Neural progenitor cell (in vitro differentiated cells): ENCODE measurements around the gene PPP1R8. TPM values are rescaled to one million over a fixed set of nuclear protein-coding genes. Genes with fewer than 3 reads are reported as not detected.

Experiments used
- DNase-seq: peaks from one replicate; pipeline ENCODE4 v3.0.0-alpha.2; 2016; ENCODE audit warnings: low spot score
- H2AFZ ChIP-seq: fragments of 200-600 bp; sonication (generic); replicated peaks from 2 replicates; pipeline ENCODE4 v1.6.1; 2016; ENCODE audit warnings: antibody characterized with exemption
- H3F3A ChIP-seq: fragments of 200-600 bp; sonication (generic); 2 replicates; pipeline ENCODE4 v1.6.1; 2016; ENCODE audit warnings: antibody characterized with exemption, low read depth
- H3K27ac ChIP-seq: fragments of 200-600 bp; sonication (generic); 2 replicates; pipeline ENCODE4 v1.5.1; 2016; ENCODE audit warnings: mild to moderate bottlenecking
- H3K27me3 ChIP-seq: fragments of 200-600 bp; sonication (generic); 2 replicates; pipeline ENCODE4 v1.6.1; 2016; ENCODE audit warnings: mild to moderate bottlenecking, moderate library complexity
- H3K36me3 ChIP-seq: fragments of 200-600 bp; sonication (generic); 2 replicates; pipeline ENCODE4 v1.5.1; 2016
- H3K4me1 ChIP-seq: fragments of 200-600 bp; sonication (generic); 2 replicates; pipeline ENCODE4 v1.6.1; 2016; ENCODE audit warnings: mixed run types
- H3K4me2 ChIP-seq: fragments of 200-600 bp; sonication (generic); 2 replicates; pipeline ENCODE4 v1.6.1; 2016
- H3K4me3 ChIP-seq: fragments of 200-600 bp; sonication (generic); 2 replicates; pipeline ENCODE4 v1.5.1; 2016
- H3K79me2 ChIP-seq: fragments of 200-600 bp; sonication (generic); 2 replicates; pipeline ENCODE4 v1.6.1; 2016; ENCODE audit warnings: low read depth
- H3K9ac ChIP-seq: fragments of 200-600 bp; sonication (generic); 2 replicates; pipeline ENCODE4 v1.6.1; 2016
- H3K9me3 ChIP-seq: fragments of 200-600 bp; sonication (generic); 2 replicates; pipeline ENCODE4 v1.5.1; 2016; ENCODE audit warnings: low read depth
- H4K20me1 ChIP-seq: fragments of 200-600 bp; sonication (generic); 2 replicates; pipeline ENCODE4 v1.6.1; 2016; ENCODE audit warnings: low read depth
- H3K27ac Mint-ChIP-seq: 3 replicates; pipeline ENCODE4 v1.8.0; 2021; ENCODE audit warnings: mixed read lengths
- H3K27me3 Mint-ChIP-seq: 2 replicates; pipeline ENCODE4 v1.8.0; 2022; ENCODE audit warnings: low read depth, mild to moderate bottlenecking, inconsistent platforms, moderate library complexity, mixed read lengths; ENCODE audit not compliant: insufficient read depth
- H3K36me3 Mint-ChIP-seq: 3 replicates; pipeline ENCODE4 v1.8.0; 2021; ENCODE audit warnings: mixed read lengths
- H3K4me1 Mint-ChIP-seq: 3 replicates; pipeline ENCODE4 v1.8.0; 2021; ENCODE audit warnings: mixed read lengths
- H3K4me3 Mint-ChIP-seq: 3 replicates; pipeline ENCODE4 v1.8.0; 2021; ENCODE audit warnings: mild to moderate bottlenecking, moderate library complexity, mixed read lengths
- H3K9me3 Mint-ChIP-seq: 3 replicates; pipeline ENCODE4 v1.8.0; 2020; ENCODE audit warnings: mixed read lengths
- CTCF ChIP-seq: fragments of 200-600 bp; sonication (generic); IDR thresholded peaks from 2 replicates; pipeline ENCODE4 v1.5.1; 2017; ENCODE audit warnings: antibody characterized with exemption, mild to moderate bottlenecking
- EZH2 ChIP-seq: fragments of 200-600 bp; sonication (generic); IDR thresholded peaks from 2 replicates; pipeline ENCODE4 v1.6.1; 2017; ENCODE audit warnings: antibody characterized with exemption, mild to moderate bottlenecking, moderate library complexity
- EZH2phosphoT487 ChIP-seq: fragments of 200-600 bp; sonication (generic); IDR thresholded peaks from 2 replicates; pipeline ENCODE4 v1.6.1; 2017; ENCODE audit warnings: antibody characterized with exemption
- total RNA-seq: library from RNA; depleted of rRNA; stranded (reverse); fragments of >200 nt; gene quantifications from 2 replicates; pipeline ENCODE4 v1.2.3, GENCODE V29; 2015; ENCODE audit warnings: low replicate concordance

PPP1R8 gene
- total RNA-seq, 1 donor from 2014 or later = 61.2 TPM

GRCh38 chr1:27835046-27835445, 4.5 kb downstream of the PPP1R8 start:
- Histone ChIP-seq H3K9ac (no peak overlapping the region), H3F3A (peaks cover 5% of the 10 kb centered on the region), H3K9me3 (no peaks in the 10 kb centered on the region), H2AFZ (no peak overlapping the region), H4K20me1 (peaks cover 35% of the 10 kb centered on the region), H3K36me3 (peaks cover 15% of the 10 kb centered on the region), H3K79me2 (peaks cover 93% of the 10 kb centered on the region), H3K27me3 (no peaks in the 10 kb centered on the region), H3K4me2 (no peak overlapping the region), H3K4me3 (no peak overlapping the region), H3K4me1 (peaks cover 9% of the 10 kb centered on the region), H3K27ac (no peak overlapping the region)
- H3K36me3 Mint-ChIP-seq = peaks cover 16% of the 10 kb centered on the region
- H3K9me3 Mint-ChIP-seq = no peaks in the 10 kb centered on the region
- H3K27me3 Mint-ChIP-seq = no peaks in the 10 kb centered on the region
- no peak overlapping the region for H3K27ac Mint-ChIP-seq
- H3K4me3 Mint-ChIP-seq = no peak overlapping the region
- H3K4me1 Mint-ChIP-seq = peaks cover 16% of the 10 kb centered on the region
- no peak for TF ChIP-seq EZH2
- no peak for TF ChIP-seq EZH2phosphoT487
- TF ChIP-seq CTCF = no peak
- no peak for DNase-seq

- Mint-ChIP-seq H3K4me1 (peaks cover 16% of the 10 kb centered on the region), H3K9me3 (no peaks in the 10 kb centered on the region), H3K27ac (no peak overlapping the region), H3K4me3 (no peak overlapping the region), H3K27me3 (no peaks in the 10 kb centered on the region), H3K36me3 (peaks cover 21% of the 10 kb centered on the region)
- Histone ChIP-seq H3K4me1 (peaks cover 9% of the 10 kb centered on the region), H3K79me2 (peaks cover 97% of the 10 kb centered on the region), H2AFZ (no peak overlapping the region), H3K9ac (no peak overlapping the region), H3K27ac (no peak overlapping the region), H3F3A (peaks cover under 1% of the 10 kb centered on the region), H3K36me3 (peaks cover 15% of the 10 kb centered on the region), H3K9me3 (no peaks in the 10 kb centered on the region), H3K27me3 (no peaks in the 10 kb centered on the region), H4K20me1 (peaks cover 35% of the 10 kb centered on the region), H3K4me2 (no peak overlapping the region), H3K4me3 (no peak overlapping the region)
- DNase-seq = no peak
- no peak for TF ChIP-seq CTCF
- no peak for TF ChIP-seq EZH2phosphoT487
- TF ChIP-seq EZH2 = no peak
Measured at GRCh38 chr1:27835501-27835900, 4.9 kb downstream of the PPP1R8 start.

GRCh38 chr1:27849951-27850350, 19.4 kb downstream of the PPP1R8 start:
- Histone ChIP-seq H3K79me2 (no peaks in the 10 kb centered on the region), H3K27me3 (no peaks in the 10 kb centered on the region), H3K36me3 (peaks cover 26% of the 10 kb centered on the region), H4K20me1 (no peaks in the 10 kb centered on the region), H3K9me3 (no peaks in the 10 kb centered on the region), H3K4me3 (no peak overlapping the region), H3K27ac (no peak overlapping the region), H3K9ac (no peak overlapping the region), H3K4me1 (no peaks in the 10 kb centered on the region), H3F3A (peaks cover 15% of the 10 kb centered on the region), H3K4me2 (no peak overlapping the region), H2AFZ (no peak overlapping the region)
- H3K27me3 Mint-ChIP-seq = peaks cover 3% of the 10 kb centered on the region
- no peaks in the 10 kb centered on the region for H3K4me1 Mint-ChIP-seq
- H3K9me3 Mint-ChIP-seq = peaks cover 6% of the 10 kb centered on the region
- no peak for DNase-seq
- no peak overlapping the region for H3K4me3 Mint-ChIP-seq
- TF ChIP-seq EZH2 (no peak), CTCF (no peak)
- no peak overlapping the region for H3K27ac Mint-ChIP-seq
- peaks cover 47% of the 10 kb centered on the region for H3K36me3 Mint-ChIP-seq
